Measurements from ENCODE around the gene APC2.

GRCh38 chr19:1410789-1411188, 39.1 kb upstream of the APC2 start:
- no peak for TF ChIP-seq CTCF (IDR thresholded peaks at IDR 0.05; ENCODE audit: low read depth, low read length, missing input control)
- no peak for TF ChIP-seq MAX (IDR thresholded peaks at IDR 0.05)
- TF ChIP-seq RAD21 (IDR thresholded peaks at IDR 0.05) = no peak
- TF ChIP-seq ZBTB33 (IDR thresholded peaks at IDR 0.05) = no peak
- no peak for TF ChIP-seq TAF1 (conservative IDR thresholded peaks at IDR 0.05)
- no peak for TF ChIP-seq EGR1 (IDR thresholded peaks at IDR 0.05; ENCODE audit: low read depth in 2 of 2)
- no peak for TF ChIP-seq JUND (IDR thresholded peaks at IDR 0.05)
- no peak for TF ChIP-seq REST (IDR thresholded peaks at IDR 0.05)
- no peak for TF ChIP-seq YY1 (IDR thresholded peaks at IDR 0.05)
- TF ChIP-seq FOXA1 (IDR thresholded peaks at IDR 0.05) = no peak
